ENCODE data around the gene OR52I1.

The OR52I1 gene, protein sequence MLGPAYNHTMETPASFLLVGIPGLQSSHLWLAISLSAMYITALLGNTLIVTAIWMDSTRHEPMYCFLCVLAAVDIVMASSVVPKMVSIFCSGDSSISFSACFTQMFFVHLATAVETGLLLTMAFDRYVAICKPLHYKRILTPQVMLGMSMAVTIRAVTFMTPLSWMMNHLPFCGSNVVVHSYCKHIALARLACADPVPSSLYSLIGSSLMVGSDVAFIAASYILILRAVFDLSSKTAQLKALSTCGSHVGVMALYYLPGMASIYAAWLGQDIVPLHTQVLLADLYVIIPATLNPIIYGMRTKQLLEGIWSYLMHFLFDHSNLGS

DNA sequence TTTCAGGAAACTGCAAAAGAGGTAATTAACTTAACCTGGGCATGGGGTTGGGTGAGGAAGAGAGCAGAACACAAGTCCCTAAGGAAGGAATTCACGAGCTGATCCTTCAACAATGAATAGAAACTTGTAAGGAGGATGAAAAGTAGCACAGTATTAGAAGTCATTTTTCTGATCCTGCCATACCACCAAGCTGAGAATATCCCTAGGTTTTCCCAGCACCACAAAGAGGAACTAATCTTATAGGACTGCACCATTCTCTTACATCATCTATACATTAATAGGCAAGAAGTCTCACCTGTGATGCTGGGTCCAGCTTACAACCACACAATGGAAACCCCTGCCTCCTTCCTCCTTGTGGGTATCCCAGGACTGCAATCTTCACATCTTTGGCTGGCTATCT, at the start of gene OR52I1:
OR52I1 (plus strand) TSS at position 301 of the 400 bp plus-strand sequence; CDS start at position 301, 0 bp downstream.
- DNase-seq, result no peak

DNA sequence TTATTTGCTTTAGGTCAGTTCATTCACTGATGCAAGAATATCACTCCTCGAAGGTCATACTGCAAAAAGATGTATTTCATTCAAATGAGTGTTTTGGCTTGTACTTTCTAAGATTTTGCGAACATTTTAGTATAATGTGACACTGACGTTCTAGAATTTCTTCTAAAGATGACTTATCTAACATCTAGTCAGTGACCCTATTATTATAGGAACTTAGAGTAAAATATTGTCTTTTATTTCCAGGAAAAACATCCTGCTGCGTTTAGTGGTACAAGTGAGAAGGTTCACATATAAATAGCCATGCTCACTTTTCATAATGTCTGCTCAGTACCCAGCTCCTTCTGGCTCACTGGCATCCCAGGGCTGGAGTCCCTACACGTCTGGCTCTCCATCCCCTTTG, 48.9 kb upstream of the OR52I1 start, which contains the start of gene OR52M1:
OR52M1 (plus strand) TSS at position 301 of the 400 bp plus-strand sequence; CDS start at position 301, 0 bp downstream.
- no peak for DNase-seq

DNA sequence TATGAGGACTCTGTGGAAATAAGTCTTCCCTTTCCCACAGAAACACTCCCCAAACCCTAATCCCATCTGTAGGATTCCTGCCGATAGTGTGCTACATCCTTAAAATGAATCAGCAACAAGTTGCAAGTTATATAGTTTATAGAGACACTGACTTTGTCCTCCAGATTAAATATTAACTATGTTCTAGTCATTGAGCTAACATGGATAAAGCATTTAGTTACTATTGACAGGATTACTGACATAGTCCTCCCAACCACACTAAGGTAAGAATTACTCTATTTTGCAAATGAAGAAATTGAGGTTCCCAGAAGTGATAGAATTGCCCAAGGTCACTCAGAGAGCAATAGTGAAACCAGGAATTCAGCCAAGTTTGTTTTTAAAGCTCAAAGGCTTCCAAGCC, 47.0 kb upstream of the OR52I1 start:
- DNase-seq, result no peak

DNA sequence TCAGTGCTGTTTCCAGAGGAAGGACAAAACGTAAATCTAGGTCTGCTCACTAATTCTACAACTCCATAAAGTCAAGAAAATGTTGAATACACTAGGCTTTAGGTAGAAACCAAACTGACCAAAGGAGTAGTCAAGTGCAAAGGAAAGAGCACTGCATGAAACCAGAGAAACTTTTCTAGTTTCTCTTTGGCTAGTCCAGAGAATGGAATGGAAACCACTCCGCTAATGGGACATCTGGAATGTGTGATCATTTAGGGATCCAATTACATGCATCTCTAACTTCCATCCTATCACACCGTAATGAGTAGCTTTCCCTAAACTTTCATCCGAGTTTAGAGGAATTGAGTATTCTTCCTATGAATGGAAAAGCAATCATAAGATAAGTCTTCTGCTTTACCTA, 46.4 kb upstream of the OR52I1 start:
- DNase-seq, result no peak

DNA sequence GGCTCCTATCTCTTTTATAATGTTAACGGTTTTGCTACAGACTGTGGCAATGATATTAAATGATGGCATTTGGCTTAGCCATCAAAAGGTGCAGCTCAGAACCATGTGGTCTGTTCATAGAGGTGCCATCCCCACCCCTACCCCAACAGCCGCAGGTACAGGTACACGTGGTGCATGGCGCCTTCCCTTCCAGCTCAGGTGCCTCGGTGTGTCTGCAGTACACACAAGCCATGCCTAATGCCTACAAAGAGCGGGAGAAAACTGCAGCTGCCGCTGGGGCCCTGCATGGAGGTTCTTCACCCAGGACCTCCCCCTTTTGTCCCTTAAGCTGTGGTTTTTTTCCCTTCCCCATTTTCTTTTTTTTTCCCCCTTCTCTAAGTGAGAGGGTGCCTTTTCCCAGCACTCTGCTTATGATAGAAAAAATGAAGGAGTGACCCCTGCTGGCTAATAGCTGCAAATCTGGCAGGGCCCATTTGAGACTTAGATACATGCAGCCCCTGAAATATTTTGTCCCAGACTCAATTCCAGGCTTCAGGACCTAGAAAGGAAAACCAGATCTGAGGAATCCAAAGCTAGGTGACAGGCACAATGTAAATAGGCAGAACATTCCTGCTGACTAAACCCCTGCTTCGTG, 42.4 kb upstream of the OR52I1 start:
- DNase-seq, result no peak

DNA sequence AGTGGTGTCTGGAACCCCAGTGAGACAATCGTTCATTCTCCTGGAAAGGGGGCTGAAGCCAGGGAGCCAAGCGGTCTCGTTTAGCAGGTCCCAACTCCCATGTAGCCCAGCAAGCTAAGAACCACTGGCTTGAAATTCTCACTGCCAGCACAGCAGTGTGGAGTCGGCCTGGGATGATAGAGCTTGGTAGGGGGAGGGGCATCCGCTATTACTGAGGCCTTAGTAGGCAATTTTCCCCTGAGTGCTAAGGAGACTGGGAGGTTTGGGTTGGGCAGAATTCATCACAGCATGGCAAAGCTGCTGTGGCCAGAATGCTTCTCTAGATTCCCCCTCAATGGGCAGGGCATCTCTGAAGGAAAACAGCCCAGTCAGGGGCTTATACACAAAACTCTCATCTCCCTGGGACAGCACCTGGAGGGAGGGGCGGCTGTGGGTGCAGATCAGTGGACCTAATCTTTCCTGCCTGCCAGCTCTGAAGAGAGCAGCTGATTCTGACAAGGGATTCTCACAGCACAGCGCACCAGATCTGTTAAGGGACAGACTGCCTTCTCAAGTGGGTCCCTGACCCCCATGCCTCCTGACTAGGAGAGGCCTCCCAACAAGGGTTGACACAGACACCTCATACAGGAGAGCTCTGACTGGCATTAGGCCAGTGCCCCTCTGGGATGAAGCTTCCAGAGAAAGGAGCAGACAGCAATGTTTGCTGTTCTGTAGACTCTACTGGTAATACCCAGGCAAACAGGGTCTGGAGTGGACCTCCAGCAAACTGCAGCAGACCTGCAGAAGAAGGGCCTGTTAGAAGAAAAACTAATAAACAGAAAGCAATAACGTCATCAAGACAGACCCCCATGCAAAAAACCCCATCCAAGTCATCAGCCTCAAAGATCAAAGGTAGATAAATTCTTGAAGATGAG, 34.1 kb upstream of the OR52I1 start:
- DNase-seq, result no peak

DNA sequence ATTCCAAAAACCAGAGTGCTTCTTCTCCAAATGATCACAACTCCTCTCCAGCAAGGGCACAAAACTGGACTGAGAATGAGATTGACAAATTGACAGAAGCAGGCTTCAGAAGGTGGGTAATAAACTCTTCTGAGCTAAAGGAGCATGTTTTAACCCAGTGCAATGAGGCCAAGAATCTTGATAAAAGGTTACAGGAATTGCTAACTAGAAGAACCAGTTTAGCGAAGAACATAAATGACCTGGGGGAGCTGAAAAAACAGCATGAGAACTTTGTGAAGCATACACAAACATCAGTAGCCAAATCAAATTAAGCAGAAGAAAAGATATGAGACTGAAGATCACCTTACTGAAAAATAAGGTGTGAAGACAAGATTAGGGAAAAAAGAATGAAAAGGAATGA, 33.4 kb upstream of the OR52I1 start:
- no peak for DNase-seq

DNA sequence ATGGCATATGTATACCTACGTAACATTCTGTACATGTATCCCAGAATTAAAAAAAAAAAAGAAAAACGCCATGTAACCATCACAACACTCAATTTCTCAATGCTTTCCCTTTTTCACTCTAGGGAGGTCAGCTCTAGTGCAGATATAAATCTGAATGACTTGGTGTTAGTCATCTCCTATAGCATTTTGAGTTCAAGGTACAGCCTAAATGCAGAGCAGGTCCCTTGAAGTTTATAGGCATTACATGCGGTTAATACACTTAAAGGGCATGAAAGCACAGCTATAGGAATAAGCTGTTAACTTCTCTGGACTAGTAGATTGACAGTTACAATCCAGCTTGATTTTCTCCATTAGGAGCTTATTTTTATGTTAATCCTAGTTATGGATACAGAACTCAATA, 28.5 kb upstream of the OR52I1 start:
- DNase-seq, result no peak

DNA sequence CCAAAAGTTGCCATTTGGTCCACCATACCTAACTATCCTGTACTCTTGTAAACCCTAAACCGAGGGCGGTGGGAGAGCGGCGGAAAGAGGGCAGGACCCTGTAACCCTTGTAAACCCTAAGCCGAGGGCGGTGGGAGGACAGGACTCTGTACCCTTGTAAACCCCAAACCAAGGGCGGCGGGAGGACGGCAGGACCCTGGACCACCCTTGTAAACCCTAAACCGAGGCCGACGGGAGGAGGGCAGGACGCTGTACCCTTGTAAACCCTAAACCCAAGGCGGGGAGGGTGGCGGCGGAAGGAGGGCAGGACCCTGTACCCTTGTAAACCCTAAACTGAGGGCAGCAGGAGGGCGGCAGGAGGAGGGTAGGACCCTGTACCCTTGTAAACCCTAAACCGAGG, 24.8 kb upstream of the OR52I1 start:
- no peak for DNase-seq

DNA sequence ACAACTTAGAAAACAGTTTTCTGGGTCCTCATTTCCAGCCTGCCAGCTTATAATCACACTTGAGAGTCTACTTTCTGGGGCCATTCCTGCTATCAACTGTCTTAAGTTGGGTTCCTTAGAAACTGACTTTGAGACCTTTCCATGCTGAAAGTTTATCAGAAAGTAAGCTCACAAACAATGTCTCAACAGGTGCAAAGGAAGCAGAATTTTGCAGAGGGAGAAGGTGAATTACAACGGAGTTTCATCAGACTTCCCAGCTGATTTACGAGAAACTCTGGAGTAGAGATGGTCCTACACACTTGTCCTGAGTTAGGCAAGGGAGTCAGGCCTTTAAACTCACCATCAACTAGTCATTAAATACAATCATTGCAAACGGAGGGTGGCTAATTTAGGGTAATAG, 17.0 kb upstream of the OR52I1 start:
- DNase-seq, result no peak

DNA sequence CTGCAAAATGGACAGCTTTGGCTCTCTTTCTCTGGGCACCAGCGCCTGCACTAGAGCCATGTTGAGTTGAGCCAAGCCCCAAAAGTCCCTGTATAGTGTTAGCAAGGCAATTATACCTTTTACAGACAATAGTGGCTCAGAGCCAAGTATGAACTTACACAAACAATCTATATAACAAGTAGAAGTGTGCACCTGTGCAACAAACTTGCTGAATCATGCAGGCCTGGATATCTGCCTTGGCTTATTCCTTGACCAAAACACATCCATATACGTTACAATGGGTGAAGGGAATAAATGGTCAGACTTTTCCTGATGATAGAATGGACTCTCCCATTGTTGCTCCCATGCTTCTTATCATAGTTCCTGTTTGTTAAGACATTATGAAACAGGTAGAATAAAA, 16.1 kb upstream of the OR52I1 start:
- DNase-seq, result peak; percentile 60

DNA sequence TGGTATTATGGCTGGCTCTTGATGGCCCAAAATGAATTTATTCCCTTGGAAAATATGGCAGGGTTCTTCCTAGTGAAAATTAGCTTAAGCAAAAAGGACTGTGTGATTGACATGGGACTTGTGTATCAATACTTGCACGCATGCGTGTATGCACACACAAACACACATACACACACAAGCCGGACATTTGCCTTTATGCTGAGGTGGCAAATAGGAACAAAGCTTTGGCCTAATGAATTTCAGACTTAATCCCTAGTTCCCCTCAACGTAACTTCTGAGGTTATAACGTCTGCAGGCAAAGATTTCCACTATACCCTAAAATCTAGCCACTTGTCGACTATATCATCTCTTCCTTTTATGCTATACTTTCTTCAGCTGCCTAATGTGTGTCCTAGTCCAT, 15.2 kb upstream of the OR52I1 start:
- DNase-seq, result no peak

DNA sequence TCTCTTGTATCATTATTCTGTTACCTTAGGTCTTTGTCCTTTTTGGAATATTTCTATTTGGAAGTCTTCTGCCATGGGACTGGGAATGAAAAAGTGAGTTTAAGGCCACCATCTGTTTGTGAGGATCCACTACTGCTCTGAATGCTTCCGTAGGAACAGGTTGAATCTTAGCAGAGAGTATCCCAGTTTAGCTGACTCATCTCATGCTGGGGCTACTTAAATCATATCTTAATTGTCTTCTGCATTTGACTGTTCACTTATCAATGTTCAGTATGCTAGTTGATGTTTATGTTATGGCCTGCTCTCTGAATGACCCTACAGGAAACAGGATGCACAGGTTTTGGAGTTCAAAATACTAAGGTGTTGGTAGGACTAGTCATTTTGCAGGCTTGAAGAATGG, 13.7 kb upstream of the OR52I1 start:
- no peak for DNase-seq

DNA sequence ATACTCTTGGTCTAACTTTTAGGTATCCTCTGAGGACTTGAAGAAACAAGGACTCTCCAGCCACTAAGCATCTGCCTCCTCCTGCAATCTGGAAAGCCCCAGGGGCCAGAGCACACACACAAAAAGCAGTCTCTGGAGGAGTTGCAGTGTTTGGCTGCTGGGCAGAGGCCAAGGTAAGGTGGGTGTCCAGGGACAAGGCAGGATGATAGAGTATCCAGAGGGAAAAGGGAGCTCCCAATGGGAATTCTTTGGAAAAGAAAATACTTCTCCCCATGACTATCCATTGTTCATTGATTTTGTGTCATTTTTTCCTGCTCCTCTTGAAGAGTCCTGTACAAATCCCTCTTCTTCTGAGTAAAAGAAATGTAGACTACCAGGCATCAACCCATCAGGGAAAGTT, 12.4 kb upstream of the OR52I1 start, which contains the start of gene OR52I2:
OR52I2 (plus strand) TSS at position 301 of the 400 bp plus-strand sequence.
- DNase-seq, result no peak

DNA sequence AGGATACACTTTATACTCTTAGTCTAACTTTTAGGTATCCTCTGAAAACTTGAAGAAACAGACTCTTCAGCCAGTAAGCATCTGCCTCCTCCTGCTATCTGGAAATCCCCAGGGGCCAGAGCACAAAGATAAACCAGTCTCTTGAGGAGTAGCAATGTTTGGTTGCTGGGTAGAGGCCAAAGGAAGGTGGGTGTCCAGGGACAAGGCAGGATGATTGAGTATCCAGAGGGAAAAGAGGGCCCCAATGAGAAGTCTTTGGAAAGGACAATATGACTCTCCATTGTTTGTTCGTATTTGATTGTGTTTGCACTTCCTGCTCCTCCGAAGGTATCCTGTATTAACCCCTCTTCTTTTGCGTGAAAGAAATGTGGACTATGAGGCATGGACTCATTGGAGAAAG, 4.8 kb upstream of the OR52I1 start:
- DNase-seq, result no peak

DNA sequence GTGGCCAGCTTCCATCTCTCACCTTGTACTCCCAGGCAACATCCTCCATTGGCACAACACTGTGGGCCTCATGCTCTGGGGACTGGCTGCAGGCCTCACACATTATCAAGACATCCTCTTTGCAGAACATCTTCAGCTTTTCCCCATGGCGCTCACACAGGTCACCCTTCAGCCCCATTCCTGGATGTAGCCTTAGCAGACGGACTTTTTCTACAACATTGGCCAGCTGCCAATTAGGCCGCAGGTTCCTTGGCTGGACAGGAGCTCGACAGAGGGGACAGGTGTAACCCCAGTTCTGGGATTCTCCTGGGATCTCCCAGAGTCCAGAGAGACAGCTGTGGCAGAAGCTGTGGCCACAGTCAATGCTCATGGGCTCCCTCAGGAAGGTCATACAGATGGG, 11.2 kb downstream of the OR52I1 start:
- DNase-seq, result no peak

DNA sequence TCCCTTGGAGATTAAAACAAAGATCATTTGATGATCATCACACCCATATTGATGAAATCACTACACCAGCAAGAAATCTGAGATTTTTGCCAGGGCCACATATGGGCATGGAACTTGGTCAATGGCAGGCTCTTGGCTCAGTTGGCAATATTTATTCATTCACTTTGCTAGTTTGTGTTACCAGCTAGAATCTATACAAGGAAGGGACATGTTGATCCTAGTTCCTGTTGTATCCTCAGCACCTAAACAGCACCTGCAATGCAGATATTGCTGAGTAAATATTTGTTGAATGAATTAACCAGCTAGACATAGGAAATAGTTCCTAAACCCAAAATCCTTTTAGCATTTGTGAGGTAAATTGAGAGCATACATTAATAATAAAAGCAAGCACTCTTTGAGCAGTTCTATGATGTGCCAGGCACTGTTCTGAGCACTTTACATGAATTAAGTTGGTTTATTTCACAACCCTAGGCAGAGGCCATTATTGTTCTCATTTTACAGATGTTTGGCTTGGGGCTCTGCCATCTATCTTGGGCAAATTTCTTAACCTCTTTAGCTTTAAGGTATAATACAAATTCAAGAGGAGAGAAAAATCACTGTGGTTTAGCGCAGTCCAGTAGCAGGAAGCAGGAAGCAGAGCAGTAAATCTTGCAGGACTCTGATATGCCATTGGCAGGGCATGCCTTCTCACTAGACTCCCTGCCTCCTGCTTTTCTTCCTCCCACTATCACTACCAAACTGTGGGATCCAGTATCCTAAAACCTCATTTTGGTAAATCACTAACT, 12.6 kb downstream of the OR52I1 start:
- peak; percentile 16 for DNase-seq

DNA sequence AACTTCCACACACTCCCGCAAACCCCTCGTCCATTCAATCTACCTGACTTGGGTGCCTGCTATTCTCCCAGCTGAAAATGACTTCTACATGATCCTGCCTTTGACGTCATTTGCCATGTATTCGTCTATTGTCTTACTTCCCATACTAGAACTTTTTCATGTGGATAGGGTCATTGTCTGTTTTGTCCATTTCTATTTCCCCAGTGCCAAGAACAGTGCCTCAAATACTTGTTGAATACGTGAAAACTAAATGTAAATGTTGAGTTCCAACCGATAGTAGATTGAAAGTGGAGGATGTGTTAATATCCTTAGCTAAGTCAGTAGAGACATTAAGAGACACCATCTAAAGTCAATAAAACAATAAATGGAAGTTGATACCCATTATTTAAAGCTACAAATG, 13.3 kb downstream of the OR52I1 start:
- no peak for DNase-seq

DNA sequence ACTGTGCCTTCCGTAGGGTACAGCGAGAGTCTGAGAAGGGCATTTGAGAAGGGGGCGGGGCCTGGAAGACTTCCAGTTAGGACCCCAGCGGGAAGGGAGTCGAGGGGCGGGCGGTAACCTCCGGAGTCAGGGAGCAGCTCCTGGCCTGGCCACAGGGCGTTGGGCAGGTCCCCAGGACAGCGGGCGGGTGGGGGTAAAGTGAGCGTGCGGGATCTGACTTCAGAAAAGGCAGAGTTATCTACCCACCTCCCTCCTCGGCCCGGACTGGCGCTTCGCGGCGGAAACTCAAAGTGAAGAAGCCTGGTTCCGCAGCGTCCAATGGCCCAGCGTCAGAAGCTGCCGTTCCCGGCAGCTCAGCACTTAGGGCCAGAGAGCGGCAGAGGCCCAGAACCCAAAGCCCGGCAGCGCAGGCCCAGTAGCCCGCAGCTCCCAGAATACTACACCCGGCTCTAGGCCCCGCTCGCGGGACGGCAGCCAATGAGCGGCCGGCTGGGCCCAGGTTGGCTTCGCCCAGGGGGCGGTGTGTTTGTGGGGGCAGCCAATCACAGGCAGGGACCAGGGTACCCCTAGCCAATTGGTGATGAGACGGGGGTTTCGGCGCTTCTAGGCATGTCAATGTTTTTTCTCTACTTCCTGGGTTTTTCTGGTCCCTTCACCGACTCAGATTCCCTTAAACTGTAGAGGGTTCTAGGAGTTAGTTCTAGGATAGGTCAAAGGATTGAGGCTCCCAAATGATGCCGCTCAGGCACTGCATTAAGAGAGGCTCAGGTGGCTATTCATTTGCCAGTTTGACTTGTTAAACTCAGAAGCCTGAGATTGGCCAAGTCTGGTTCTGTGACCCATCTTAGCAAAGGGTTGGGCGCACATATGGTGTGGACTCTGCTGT, 14.2 kb downstream of the OR52I1 start, which contains the start of gene TRIM68:
TRIM68 (minus strand) TSS at position 451 of the 886 bp plus-strand sequence. CDS start 2,727 bp downstream, outside the sequence.
- DNase-seq, result peak; percentile 2

DNA sequence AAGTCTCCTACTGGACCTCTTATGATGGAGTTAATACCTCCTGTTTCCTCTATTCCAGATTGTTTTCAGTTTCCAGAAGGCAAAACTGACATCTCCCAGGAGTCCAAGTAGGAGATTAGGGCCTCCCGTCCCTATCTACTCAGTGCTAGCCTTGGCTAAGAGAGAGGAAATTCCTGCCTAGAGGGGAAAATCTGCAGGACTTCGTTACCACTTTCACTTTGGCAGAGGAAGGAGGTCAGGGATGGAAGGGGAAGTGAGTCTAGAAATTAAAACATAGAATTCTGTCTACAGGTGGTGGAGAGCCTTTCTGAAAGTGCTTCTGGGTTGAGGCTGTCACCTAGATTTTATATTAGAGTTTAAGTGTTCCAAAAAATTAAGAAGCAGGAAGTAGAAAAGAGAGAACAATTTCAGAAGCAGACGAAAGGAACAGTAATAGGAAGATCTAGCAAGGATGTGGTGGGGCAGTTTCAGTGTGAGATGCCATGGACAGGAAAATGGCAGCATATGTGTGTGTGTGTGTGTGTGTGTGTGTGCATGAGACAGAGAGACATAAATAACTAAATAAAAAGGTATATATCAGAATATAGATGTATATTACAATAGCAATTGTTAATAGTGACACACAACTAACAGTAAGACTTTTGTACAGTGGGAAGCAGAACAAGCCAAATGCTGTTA, 16.6 kb downstream of the OR52I1 start:
- DNase-seq, result no peak

DNA sequence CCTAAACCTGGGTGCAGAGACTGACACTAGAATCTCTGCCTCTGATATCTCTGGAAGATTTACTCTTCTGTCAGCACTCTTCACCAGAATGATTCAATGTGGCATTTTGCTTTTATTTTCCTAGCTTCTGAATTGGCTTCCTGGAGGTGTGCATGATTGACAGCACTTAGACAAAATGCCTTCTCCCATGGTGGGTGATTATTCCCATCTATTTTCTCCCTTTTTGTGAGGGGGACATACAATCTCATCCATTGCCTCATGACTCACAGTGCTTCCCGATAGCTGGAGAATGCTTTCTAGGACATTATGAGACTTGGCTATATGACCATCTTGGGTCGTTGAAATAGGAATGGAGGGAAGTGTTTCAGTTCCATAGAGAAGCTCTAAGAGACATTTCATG, 18.1 kb downstream of the OR52I1 start:
- DNase-seq, result no peak

Measured in NCI-H1105 (cell line).